ENCODE results near the gene SLC9A1. TPM values are rescaled to one million over a fixed set of nuclear protein-coding genes. Genes with fewer than 3 reads are reported as not detected.
A peak's percentile ranks its signal among the peaks of the same experiment; 100 is the strongest.

The SLC9A1 gene
- total RNA-seq, 1 experiment from 2014 or later = 27.5 TPM

DNA sequence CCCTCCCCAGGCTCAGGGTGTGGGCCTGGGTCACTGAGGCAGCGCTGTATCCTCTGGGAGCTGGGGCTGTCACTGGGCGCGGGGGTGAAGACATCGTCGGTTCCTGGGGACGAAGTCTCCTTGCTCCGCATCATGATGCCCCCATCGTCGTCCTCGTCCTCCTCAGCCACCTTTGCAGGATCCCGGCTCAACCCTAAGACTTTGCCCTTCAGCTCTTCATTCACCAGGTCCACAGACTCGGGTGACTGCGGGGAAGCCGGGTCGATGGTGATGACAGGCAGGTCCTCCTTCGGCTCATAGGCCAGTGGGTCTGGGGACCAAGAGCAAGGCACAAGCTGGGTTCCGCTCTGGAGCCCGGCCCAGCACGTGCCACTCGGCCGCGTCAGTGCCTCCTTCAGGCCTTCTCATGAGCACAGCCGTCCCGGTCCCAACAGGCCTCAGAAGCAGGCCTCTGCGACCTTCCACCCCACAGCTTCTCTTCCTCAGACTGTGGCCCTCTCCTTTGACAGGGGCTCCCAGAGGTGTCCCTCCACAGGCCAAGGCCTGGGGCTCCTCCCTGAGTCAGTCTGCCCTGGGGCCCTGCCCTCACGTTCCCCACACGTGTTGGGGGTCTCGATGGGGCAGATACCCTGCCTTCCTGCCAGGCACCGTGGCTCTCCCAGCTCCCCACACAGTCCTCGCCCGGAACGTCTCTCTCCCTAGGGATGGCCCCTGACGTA lies 54.4 kb downstream of the SLC9A1 start:
- Histone ChIP-seq H3K9me3 (ENCODE audit: insufficient read depth, low read depth) (no peaks in the 10 kb centered on the region), H3K4me2 (no peak overlapping the region), H3K79me2 (ENCODE audit: low read depth) (no peaks in the 10 kb centered on the region), H3K4me3 (no peak overlapping the region), H3K27ac (no peak overlapping the region), H3K27me3 (ENCODE audit: insufficient read depth, low read depth) (no peaks in the 10 kb centered on the region), H3K36me3 (ENCODE audit: low read depth) (no peaks in the 10 kb centered on the region), H3K4me1 (replicated peaks; ENCODE audit: insufficient read depth) (0 out of 2 replicates have a peak, but pooled peaks cover 12% of the 10 kb centered on the region), H3F3A (ENCODE audit: insufficient read depth, low read depth) (no peaks in the 10 kb centered on the region; the same call in 1 of the 2 replicates), H4K20me1 (ENCODE audit: insufficient read depth) (no peaks in the 10 kb centered on the region), H3K9me2 (ENCODE audit: insufficient read depth) (no peaks in the 10 kb centered on the region), H2AFZ (no peak overlapping the region)
- BruUV-seq (replicated peaks) = no TSS peak
- TF ChIP-seq, protein P1, sequence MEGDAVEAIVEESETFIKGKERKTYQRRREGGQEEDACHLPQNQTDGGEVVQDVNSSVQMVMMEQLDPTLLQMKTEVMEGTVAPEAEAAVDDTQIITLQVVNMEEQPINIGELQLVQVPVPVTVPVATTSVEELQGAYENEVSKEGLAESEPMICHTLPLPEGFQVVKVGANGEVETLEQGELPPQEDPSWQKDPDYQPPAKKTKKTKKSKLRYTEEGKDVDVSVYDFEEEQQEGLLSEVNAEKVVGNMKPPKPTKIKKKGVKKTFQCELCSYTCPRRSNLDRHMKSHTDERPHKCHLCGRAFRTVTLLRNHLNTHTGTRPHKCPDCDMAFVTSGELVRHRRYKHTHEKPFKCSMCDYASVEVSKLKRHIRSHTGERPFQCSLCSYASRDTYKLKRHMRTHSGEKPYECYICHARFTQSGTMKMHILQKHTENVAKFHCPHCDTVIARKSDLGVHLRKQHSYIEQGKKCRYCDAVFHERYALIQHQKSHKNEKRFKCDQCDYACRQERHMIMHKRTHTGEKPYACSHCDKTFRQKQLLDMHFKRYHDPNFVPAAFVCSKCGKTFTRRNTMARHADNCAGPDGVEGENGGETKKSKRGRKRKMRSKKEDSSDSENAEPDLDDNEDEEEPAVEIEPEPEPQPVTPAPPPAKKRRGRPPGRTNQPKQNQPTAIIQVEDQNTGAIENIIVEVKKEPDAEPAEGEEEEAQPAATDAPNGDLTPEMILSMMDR (conservative IDR thresholded peaks at IDR 0.05) = no peak
- TF ChIP-seq EZH2 (IDR thresholded peaks at IDR 0.05; ENCODE audit: low read depth) = no peak
- ChIA-PET CTCF (interaction anchor here (0.6 kb wide), 1 partner anchor 61 kb away, joined by 6 read pairs; no protein-coding TSS in a partner anchor), POLR2A (ENCODE audit: unreplicated experiment) (no interaction called here)
- DNase-seq = no peak
- intact Hi-C loops (cut with micrococcal nuclease; ENCODE audit: unreplicated experiment) = no loop called here

DNA sequence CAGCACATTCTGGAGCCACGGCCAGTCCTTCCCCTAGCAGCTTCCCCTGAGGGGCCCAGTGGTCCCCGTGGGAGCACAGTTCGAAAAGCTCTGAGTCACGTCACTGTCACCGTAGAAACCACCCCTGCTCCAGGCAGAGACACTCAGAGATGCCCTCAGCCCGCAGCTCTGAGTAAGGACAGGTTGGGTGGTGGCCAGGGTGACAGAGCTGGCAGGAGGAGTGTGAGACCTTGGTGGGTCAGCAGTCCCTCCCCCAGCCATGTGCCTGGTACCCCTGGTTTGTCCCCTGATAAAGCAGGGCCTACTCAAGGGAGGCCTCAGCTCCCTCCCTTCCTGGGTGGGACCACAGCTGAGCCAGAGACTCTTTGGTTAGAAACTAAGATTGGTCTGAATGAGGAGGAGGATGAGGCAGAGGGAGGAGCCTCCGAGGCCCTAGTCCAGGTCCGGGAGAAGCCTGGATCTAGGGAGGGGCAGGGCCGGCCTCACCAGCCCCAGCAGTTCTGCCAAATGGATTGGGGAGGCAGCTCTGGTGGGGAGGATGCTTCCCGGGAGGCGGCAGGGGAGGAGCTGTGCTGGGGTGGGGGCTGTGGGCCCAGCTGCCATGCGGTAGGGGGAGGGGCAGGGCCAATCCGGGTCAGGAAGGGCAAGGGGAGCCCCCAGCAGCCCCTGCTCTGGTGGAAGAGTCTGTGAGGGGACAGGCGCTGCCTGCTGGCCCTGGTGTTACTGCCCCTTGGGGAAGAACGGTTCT lies 55.2 kb downstream of the SLC9A1 start:
- Histone ChIP-seq H3F3A (ENCODE audit: insufficient read depth, low read depth) (no peaks in the 10 kb centered on the region; the same call in 1 of the 2 replicates), H3K4me1 (replicated peaks; ENCODE audit: insufficient read depth) (0 out of 2 replicates have a peak, but pooled peaks cover 12% of the 10 kb centered on the region), H3K79me2 (ENCODE audit: low read depth) (no peaks in the 10 kb centered on the region), H3K4me2 (no peak overlapping the region), H3K9me3 (ENCODE audit: insufficient read depth, low read depth) (no peaks in the 10 kb centered on the region), H3K27ac (no peak overlapping the region), H3K36me3 (ENCODE audit: low read depth) (no peaks in the 10 kb centered on the region), H3K4me3 (no peak overlapping the region), H3K9me2 (ENCODE audit: insufficient read depth) (no peaks in the 10 kb centered on the region), H3K27me3 (ENCODE audit: insufficient read depth, low read depth) (no peaks in the 10 kb centered on the region), H2AFZ (no peak overlapping the region), H4K20me1 (ENCODE audit: insufficient read depth) (no peaks in the 10 kb centered on the region)
- DNase-seq = peak in 1 of 2 experiments; percentile 38
- BruUV-seq (replicated peaks) = no TSS peak
- intact Hi-C loops (cut with micrococcal nuclease; ENCODE audit: unreplicated experiment) = no loop called here
- ChIA-PET CTCF (interaction anchor here (1.1 kb wide), 1 partner anchor 54 kb away, joined by 4 read pairs; no protein-coding TSS in a partner anchor), POLR2A (ENCODE audit: unreplicated experiment) (interaction anchor here (0.7 kb wide), 1 partner anchor 250 kb away, joined by 3 read pairs; no protein-coding TSS in a partner anchor)
- TF ChIP-seq EZH2 (IDR thresholded peaks at IDR 0.05; ENCODE audit: low read depth) = no peak
- TF ChIP-seq, protein P1 (conservative IDR thresholded peaks at IDR 0.05) = no peak

DNA sequence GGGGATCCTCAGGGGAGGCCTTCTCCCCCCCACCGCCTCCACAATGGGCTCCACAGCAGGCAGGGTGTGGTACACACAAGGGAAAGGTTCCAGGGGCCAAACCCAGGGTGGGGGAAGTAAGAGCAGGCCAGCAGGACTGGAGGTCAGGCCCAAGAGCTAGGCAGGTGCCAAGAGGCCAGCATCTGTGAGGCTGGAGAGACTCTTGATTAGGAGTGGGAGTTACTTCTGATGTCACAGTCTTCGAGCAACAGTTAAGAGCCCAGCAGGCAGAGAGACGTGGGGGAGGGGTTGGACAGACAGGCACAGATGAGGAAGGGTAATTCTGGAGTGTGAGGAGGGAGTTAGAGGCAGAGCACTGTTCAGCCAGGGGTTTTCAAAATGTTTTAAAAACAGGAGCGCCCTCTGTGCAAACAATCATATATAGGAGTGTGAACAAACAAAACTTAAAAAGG lies 55.8 kb downstream of the SLC9A1 start:
- no peak overlapping the region for H3K27ac ChIP-seq
- H2AFZ ChIP-seq = no peak overlapping the region
- POLR2A ChIA-PET (ENCODE audit: unreplicated experiment) = no interaction called here

More for the DNA sequence above, 55.8 kb downstream of the SLC9A1 start:
- no peaks in the 10 kb centered on the region for H3K27me3 ChIP-seq (ENCODE audit: insufficient read depth, low read depth)
- no peaks in the 10 kb centered on the region for H3K9me3 ChIP-seq (ENCODE audit: insufficient read depth, low read depth)
- no peak overlapping the region for H3K4me3 ChIP-seq
- H3K4me2 ChIP-seq = no peak overlapping the region
- intact Hi-C loops (cut with micrococcal nuclease; ENCODE audit: unreplicated experiment) = no loop called here
- CTCF ChIA-PET = interaction anchor here (0.5 to 1.1 kb wide), 2 partner anchors 53 to 56 kb away, joined by 4 to 8 read pairs; partner anchors contain the start of gene SLC9A1
- H3F3A ChIP-seq (ENCODE audit: insufficient read depth, low read depth) = no peaks in the 10 kb centered on the region; the same call in 1 of the 2 replicates
- no peak for DNase-seq
- TSS peak; percentile 69 for BruUV-seq (replicated peaks)
- no peaks in the 10 kb centered on the region for H3K79me2 ChIP-seq (ENCODE audit: low read depth)
- H4K20me1 ChIP-seq (ENCODE audit: insufficient read depth) = no peaks in the 10 kb centered on the region
- no peak for TF ChIP-seq EZH2 (IDR thresholded peaks at IDR 0.05; ENCODE audit: low read depth)
- TF ChIP-seq, protein P1 (conservative IDR thresholded peaks at IDR 0.05) = no peak
- no peaks in the 10 kb centered on the region for H3K36me3 ChIP-seq (ENCODE audit: low read depth)
- no peaks in the 10 kb centered on the region for H3K9me2 ChIP-seq (ENCODE audit: insufficient read depth)
- H3K4me1 ChIP-seq (replicated peaks; ENCODE audit: insufficient read depth) = 0 out of 2 replicates have a peak, but pooled peaks cover 12% of the 10 kb centered on the region
